ENCODE results near the gene CXCL5. TPM values are rescaled to one million over a fixed set of nuclear protein-coding genes. Genes with fewer than 3 reads are reported as not detected.
"Not testable (repeated sequence)": the region's sequence is repeated elsewhere in the genome, so short reads cannot be mapped to it uniquely, and the experiment has no call there.

The CXCL5 gene
- total and polyA plus RNA-seq, 4 donors = 0.03 to 0.33 (median 0.14) TPM; not detected in 1

DNA sequence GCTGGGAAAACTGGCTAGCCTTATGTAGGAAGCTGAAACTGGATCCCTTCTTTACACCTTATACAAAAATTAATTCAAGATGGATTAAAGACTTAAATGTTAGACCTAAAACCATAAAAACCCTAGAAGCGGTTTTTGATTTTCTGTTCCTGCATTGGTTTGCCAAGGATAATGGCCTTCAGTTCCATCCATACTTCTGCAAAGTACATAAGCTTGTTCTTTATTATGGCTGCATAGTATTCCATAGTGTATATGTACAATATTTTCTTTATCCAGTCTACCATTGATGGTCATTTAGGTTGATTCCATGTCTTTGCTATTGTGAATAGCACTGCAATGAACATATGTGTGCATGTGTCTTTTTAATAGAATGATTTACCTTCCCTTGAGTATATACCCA lies 39.4 kb downstream of the CXCL5 start:
- DNase-seq (ENCODE audit: low spot score); H3K4me3 ChIP-seq (ENCODE audit: low read depth in 1 of 3, low read length in 3 of 3); H3K27me3 ChIP-seq (ENCODE audit: control insufficient read depth in 4 of 4, insufficient read depth in 4 of 4, low read length in 3 of 4); H3K4me1 ChIP-seq (ENCODE audit: control insufficient read depth in 4 of 4, insufficient read depth in 4 of 4, low read length in 3 of 4); H3K9me3 ChIP-seq (ENCODE audit: control insufficient read depth in 4 of 4, low read length in 3 of 4); H3K9ac ChIP-seq (ENCODE audit: low read depth in 1 of 2, low read length in 2 of 2); H3K27ac ChIP-seq (ENCODE audit: low read depth in 1 of 2, low read length in 2 of 2); H3K36me3 ChIP-seq (ENCODE audit: control insufficient read depth in 4 of 4, insufficient read depth in 3 of 4, low read depth in 1 of 4, low read length in 3 of 4): not testable (repeated sequence)
- 97% methylated on average over 1 of the region's 1 CpG for WGBS

GRCh38 chr4:73952352-73952751 lies 46.1 kb downstream of the CXCL5 start:
- no peak overlapping the region for H3K27ac ChIP-seq (ENCODE audit: low read depth in 1 of 2, low read length in 2 of 2)
- no peaks in the 10 kb centered on the region for H3K27me3 ChIP-seq (ENCODE audit: control insufficient read depth in 4 of 4, insufficient read depth in 4 of 4, low read length in 3 of 4)
- no peaks in the 10 kb centered on the region for H3K36me3 ChIP-seq (ENCODE audit: control insufficient read depth in 4 of 4, insufficient read depth in 3 of 4, low read depth in 1 of 4, low read length in 3 of 4)
- TF ChIP-seq, protein P1, sequence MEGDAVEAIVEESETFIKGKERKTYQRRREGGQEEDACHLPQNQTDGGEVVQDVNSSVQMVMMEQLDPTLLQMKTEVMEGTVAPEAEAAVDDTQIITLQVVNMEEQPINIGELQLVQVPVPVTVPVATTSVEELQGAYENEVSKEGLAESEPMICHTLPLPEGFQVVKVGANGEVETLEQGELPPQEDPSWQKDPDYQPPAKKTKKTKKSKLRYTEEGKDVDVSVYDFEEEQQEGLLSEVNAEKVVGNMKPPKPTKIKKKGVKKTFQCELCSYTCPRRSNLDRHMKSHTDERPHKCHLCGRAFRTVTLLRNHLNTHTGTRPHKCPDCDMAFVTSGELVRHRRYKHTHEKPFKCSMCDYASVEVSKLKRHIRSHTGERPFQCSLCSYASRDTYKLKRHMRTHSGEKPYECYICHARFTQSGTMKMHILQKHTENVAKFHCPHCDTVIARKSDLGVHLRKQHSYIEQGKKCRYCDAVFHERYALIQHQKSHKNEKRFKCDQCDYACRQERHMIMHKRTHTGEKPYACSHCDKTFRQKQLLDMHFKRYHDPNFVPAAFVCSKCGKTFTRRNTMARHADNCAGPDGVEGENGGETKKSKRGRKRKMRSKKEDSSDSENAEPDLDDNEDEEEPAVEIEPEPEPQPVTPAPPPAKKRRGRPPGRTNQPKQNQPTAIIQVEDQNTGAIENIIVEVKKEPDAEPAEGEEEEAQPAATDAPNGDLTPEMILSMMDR (IDR thresholded peaks at IDR 0.05; ENCODE audit: low read depth, low read length, missing input control) = no peak
- TF ChIP-seq JUND (IDR thresholded peaks at IDR 0.05) = no peak
- TF ChIP-seq FOXA1 (IDR thresholded peaks at IDR 0.05) = no peak
- no peak for TF ChIP-seq TAF1 (conservative IDR thresholded peaks at IDR 0.05)
- TF ChIP-seq GABPA (IDR thresholded peaks at IDR 0.05 in 1 of 2, conservative IDR thresholded peaks at IDR 0.05 in 1 of 2) = no peak
- TF ChIP-seq RAD21 (IDR thresholded peaks at IDR 0.05) = no peak
- TF ChIP-seq EGR1 (IDR thresholded peaks at IDR 0.05; ENCODE audit: low read depth in 2 of 2) = no peak
- TF ChIP-seq, protein P2, sequence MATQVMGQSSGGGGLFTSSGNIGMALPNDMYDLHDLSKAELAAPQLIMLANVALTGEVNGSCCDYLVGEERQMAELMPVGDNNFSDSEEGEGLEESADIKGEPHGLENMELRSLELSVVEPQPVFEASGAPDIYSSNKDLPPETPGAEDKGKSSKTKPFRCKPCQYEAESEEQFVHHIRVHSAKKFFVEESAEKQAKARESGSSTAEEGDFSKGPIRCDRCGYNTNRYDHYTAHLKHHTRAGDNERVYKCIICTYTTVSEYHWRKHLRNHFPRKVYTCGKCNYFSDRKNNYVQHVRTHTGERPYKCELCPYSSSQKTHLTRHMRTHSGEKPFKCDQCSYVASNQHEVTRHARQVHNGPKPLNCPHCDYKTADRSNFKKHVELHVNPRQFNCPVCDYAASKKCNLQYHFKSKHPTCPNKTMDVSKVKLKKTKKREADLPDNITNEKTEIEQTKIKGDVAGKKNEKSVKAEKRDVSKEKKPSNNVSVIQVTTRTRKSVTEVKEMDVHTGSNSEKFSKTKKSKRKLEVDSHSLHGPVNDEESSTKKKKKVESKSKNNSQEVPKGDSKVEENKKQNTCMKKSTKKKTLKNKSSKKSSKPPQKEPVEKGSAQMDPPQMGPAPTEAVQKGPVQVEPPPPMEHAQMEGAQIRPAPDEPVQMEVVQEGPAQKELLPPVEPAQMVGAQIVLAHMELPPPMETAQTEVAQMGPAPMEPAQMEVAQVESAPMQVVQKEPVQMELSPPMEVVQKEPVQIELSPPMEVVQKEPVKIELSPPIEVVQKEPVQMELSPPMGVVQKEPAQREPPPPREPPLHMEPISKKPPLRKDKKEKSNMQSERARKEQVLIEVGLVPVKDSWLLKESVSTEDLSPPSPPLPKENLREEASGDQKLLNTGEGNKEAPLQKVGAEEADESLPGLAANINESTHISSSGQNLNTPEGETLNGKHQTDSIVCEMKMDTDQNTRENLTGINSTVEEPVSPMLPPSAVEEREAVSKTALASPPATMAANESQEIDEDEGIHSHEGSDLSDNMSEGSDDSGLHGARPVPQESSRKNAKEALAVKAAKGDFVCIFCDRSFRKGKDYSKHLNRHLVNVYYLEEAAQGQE (IDR thresholded peaks at IDR 0.05) = no peak
- TF ChIP-seq FOXA2 (IDR thresholded peaks at IDR 0.05) = no peak
- TF ChIP-seq NR2F2 (IDR thresholded peaks at IDR 0.05) = no peak
- no peak for TF ChIP-seq ZBTB33 (IDR thresholded peaks at IDR 0.05)
- TF ChIP-seq HNF4A (conservative IDR thresholded peaks at IDR 0.05) = no peak
- TF ChIP-seq, protein P3, sequence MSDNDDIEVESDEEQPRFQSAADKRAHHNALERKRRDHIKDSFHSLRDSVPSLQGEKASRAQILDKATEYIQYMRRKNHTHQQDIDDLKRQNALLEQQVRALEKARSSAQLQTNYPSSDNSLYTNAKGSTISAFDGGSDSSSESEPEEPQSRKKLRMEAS (IDR thresholded peaks at IDR 0.05) = no peak
- no peak for TF ChIP-seq HNF4G (IDR thresholded peaks at IDR 0.05)
- no peak for TF ChIP-seq SP1 (IDR thresholded peaks at IDR 0.05)
- no peak for TF ChIP-seq RXRA (IDR thresholded peaks at IDR 0.05)
- TF ChIP-seq, protein P4, sequence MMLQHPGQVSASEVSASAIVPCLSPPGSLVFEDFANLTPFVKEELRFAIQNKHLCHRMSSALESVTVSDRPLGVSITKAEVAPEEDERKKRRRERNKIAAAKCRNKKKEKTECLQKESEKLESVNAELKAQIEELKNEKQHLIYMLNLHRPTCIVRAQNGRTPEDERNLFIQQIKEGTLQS (IDR thresholded peaks at IDR 0.05) = no peak
- 91% methylated on average over 3 of the region's 3 CpGs for WGBS
- H3K4me1 ChIP-seq (ENCODE audit: control insufficient read depth in 4 of 4, insufficient read depth in 4 of 4, low read length in 3 of 4) = peaks cover 0 to 6% (median 3%) of the 10 kb centered on the region in 4 donors
- no peak for DNase-seq (ENCODE audit: low spot score)
- no peaks in the 10 kb centered on the region for H3K9me3 ChIP-seq (ENCODE audit: control insufficient read depth in 4 of 4, low read length in 3 of 4)
- H3K4me3 ChIP-seq (ENCODE audit: low read depth in 1 of 3, low read length in 3 of 3) = no peak overlapping the region
- H3K9ac ChIP-seq (ENCODE audit: low read depth in 1 of 2, low read length in 2 of 2) = no peak overlapping the region

DNA sequence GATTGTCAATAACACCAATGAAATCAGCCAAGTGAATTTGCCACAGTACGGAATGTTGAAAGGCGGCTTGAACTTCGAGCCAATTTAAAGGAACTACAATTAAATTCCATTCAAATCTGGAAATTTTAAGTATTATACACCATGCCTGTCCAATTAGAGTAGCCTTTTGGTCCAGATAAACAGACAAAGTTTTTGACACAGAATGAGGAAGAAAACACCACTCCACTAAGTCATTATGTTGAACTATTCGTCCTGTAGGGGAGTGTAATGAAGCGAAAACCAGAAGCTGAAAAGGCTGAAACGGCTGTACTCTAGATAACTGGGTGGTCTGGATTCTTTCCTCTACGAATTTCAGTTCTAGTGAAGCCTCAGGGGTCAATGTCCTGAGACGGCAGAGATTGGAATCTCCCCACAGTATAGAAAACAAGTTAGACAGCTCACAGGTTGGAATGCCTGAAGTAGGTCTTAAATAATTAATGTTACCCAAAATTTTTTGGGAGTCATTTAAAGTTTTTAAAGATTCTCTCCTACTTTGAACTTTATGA lies 48.0 kb downstream of the CXCL5 start:
- H3K9ac ChIP-seq (ENCODE audit: low read depth in 1 of 2, low read length in 2 of 2); H3K36me3 ChIP-seq (ENCODE audit: control insufficient read depth in 4 of 4, insufficient read depth in 3 of 4, low read depth in 1 of 4, low read length in 3 of 4); DNase-seq (ENCODE audit: low spot score); H3K4me3 ChIP-seq (ENCODE audit: low read depth in 1 of 3, low read length in 3 of 3); H3K4me1 ChIP-seq (ENCODE audit: control insufficient read depth in 4 of 4, insufficient read depth in 4 of 4, low read length in 3 of 4); H3K9me3 ChIP-seq (ENCODE audit: control insufficient read depth in 4 of 4, low read length in 3 of 4); H3K27ac ChIP-seq (ENCODE audit: low read depth in 1 of 2, low read length in 2 of 2); H3K27me3 ChIP-seq (ENCODE audit: control insufficient read depth in 4 of 4, insufficient read depth in 4 of 4, low read length in 3 of 4): not testable (repeated sequence)
- 65% methylated on average over 8 of the region's 8 CpGs for WGBS
